Heart left ventricle (tissue), 16 donors: ENCODE measurements around the gene CCHCR1. TPM values are rescaled to one million over a fixed set of nuclear protein-coding genes. Genes with fewer than 3 reads are reported as not detected.
A peak's percentile ranks its signal among the peaks of the same experiment; 100 is the strongest.

Experiments
- ATAC-seq, 4 donors: fragments of 200-7000 bp; cut with Tn5 transposase; one replicate each; pipeline ENCODE4 v1.9.1; 2020 to 2022; ENCODE audit warnings: moderate library complexity in 4 of 4, mild to moderate bottlenecking in 3 of 4, moderate number of reproducible peaks in 1 of 4
- DNase-seq, 5 donors: peaks; one replicate each; pipeline ENCODE4 v3.0.0-alpha.2; 2020
- H3K27ac ChIP-seq, 12 donors: fragments of 200-600 bp; sonication (generic) in 4 of 12; one replicate each; pipeline versions ENCODE4 v1.5.0 to v1.8.0; 2016 to 2022; ENCODE audit warnings: mild to moderate bottlenecking in 2 of 12
- H3K27me3 ChIP-seq, 9 donors: fragments of 200-600 bp; sonication (generic) in 2 of 9; one replicate each; pipeline versions ENCODE4 v1.5.1 to v1.8.0; 2016 to 2022; ENCODE audit warnings: mild to moderate bottlenecking in 3 of 9
- H3K36me3 ChIP-seq, 9 donors: fragments of 200-600 bp; sonication (generic) in 2 of 9; one replicate each; pipeline versions ENCODE4 v1.5.0 to v1.8.0; 2018 to 2022; ENCODE audit warnings: mild to moderate bottlenecking in 2 of 9
- H3K4me1 ChIP-seq, 12 donors: fragments of 200-600 bp; sonication (generic) in 4 of 12; one replicate each; pipeline versions ENCODE4 v1.5.0 to v1.8.0; 2016 to 2022; ENCODE audit warnings: mild to moderate bottlenecking in 3 of 12
- H3K4me3 ChIP-seq, 12 donors: fragments of 200-600 bp; sonication (generic) in 4 of 12; one replicate each; pipeline versions ENCODE4 v1.5.0 to v1.8.0; 2017 to 2022; ENCODE audit warnings: mild to moderate bottlenecking in 9 of 12, moderate library complexity in 4 of 12
- H3K9me3 ChIP-seq, 12 donors: fragments of 200-600 bp; sonication (generic) in 4 of 12; one replicate each; pipeline versions ENCODE4 v1.5.0 to v1.8.0; 2016 to 2022; ENCODE audit warnings: mild to moderate bottlenecking in 1 of 12
- POLR2A ChIP-seq, 2 donors: fragments of 450-650 bp; IDR thresholded peaks; one replicate each; pipeline ENCODE4 v1.6.1; 2017; ENCODE audit warnings: antibody characterized with exemption in 2 of 2, mild to moderate bottlenecking in 2 of 2, moderate library complexity in 2 of 2
- WGBS, 4 donors: extraction: QIAGEN DNeasy Blood & Tissue Kit in 2 of 4; methylation state at CpG; one replicate each; pipeline versions ENCODE4 v1.1.5 to v1.1.7; 2013 to 2018; 5-methylcytosine and 5-hydroxymethylcytosine counted together
- intact Hi-C, 10 donors: fragments of 100-400 bp; cut with DNase I; formaldehyde crosslinking; loops; one replicate each; pipeline versions ENCODE4 v1.11.1 to v1.14.2; 2022
- polyA plus RNA-seq, 2 donors: library from polyadenylated mRNA; stranded (reverse); fragments of 200-250 nt; gene quantifications; one replicate each; pipeline ENCODE4 v1.2.3, GENCODE V29; 2013
- total RNA-seq, 9 donors: library from RNA; depleted of rRNA in 2 of 9; stranded (reverse); fragments of >200 nt in 2 of 9; fragmentation: NEBNext Ultra II Directional in 3 of 9; extraction: Animal tissue kit (Norgen Biotek cat#: 25700) in 3 of 9; gene quantifications; one replicate each; pipeline versions ENCODE4 v1.1.0 to v1.2.4, GENCODE V29; 2016 to 2023
- TF ChIP-seq, protein P1 (sequence below), 12 donors: fragments of 200-600 bp; sonication (generic) in 4 of 12; IDR thresholded peaks; one replicate each; pipeline versions ENCODE4 v1.5.0 to v1.8.0; 2018 to 2022; ENCODE audit warnings: antibody characterized with exemption in 12 of 12, mild to moderate bottlenecking in 5 of 12
- donor health status: ischemic (EF 13 %, LVEDD 7.1; RV severe dilation, severe dysfunction).
- donor health status: healthy with polysubstance abuse.
- donor health status: DM: no; HTN: yes; CAD: no.
- donor health status: DM: no; HTN: no; CAD: no.
- donor health status: ischemic (EF 25% LVEDD 6.9; RV normal size, moderate dysfunction).
- donor health status: ischemic (EF 25% LVEDD 5.7; RV mildly dilated, moderate dysfunction).
- donor health status: healthy.
- donor health status: DM: yes; HTN: yes; CAD: no.
- donor health status: ischemic (EF 35%, LVEDD 5.7; RV mildly dilated, moderate dysfunction).
- donor health status: nonischemic (EF 11% LVEDD 7.7; RV severe dilation, severe dysfunction).
- donor health status: DM: yes; HTN: yes; CAD: no.
- donor health status: PGD.
- donor health status: ischemic (EF 29% LVEDD 5.4; RV normal size, mild dysfunction).
- donor health status: nonischemic (EF 23%, LVEDD 6.1; RV moderate dilation, normal function).

Gene CCHCR1
- total and polyA plus RNA-seq, 11 donors = 6.0 to 16.4 (median 10.4) TPM

DNA sequence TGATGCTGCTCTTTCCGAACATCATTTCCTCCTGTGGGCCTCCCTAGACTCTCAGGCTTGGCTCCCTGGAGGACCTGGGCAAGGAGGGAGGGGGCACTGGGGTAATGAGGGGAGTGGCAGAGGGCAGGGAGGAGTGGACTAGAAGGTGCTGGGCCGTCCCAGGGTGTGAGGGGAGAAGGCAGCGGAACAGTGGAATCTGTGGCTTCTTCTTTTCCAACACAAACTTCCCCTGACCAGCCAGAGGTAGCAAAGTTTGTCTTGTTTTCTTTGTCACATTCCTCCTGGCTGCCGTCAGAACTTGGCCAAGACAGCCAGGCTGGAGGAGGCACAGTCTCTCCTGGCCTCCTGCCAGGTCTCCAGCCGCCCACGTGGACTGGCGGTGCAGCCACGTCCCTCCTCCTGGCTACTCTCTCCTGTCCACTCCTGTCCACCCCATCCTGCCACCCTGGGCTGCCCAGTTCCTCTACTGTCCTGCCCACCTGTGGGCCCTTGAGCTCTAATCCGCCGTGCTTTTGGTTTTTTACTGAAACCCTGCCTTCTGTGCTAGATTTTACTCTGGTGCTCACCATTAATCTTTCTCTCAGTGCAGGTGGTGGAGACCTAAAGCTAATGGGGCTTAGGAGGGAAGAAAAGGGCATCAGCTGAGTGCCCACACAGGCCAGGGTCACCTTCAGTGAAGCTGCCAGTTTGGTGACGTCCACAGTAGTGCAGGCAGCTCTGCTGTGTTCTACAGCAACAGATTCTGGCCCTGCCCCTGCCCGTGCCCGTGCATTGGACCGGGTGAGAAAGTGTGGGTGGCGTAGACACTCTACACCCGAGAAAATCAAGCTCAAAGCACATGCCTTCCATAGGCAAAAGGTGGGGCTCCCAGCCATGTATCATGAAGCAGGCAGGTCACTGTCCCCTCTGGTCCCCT lies 34.6 kb downstream of the CCHCR1 start:
- 35 to 38% (median 37%) methylated on average over 15 to 16 of the region's 16 CpGs for WGBS, 4 donors
- Histone ChIP-seq H3K27me3 (no peaks in the 10 kb centered on the region), H3K9me3 (no peaks in the 10 kb centered on the region), H3K36me3 (no peaks in the 10 kb centered on the region), H3K4me1 (peaks cover 12 to 58% (median 39%) of the 10 kb centered on the region in 12 donors), H3K27ac (peak overlapping the region; percentile 9 to 76 (median 66)), H3K4me3 (no peak overlapping the region)
- DNase-seq (peak; percentile 57 to 89 (median 84)), ATAC-seq (peak; percentile 64 to 78 (median 67))
- intact Hi-C loops = no loop called here
- TF ChIP-seq, protein P1, sequence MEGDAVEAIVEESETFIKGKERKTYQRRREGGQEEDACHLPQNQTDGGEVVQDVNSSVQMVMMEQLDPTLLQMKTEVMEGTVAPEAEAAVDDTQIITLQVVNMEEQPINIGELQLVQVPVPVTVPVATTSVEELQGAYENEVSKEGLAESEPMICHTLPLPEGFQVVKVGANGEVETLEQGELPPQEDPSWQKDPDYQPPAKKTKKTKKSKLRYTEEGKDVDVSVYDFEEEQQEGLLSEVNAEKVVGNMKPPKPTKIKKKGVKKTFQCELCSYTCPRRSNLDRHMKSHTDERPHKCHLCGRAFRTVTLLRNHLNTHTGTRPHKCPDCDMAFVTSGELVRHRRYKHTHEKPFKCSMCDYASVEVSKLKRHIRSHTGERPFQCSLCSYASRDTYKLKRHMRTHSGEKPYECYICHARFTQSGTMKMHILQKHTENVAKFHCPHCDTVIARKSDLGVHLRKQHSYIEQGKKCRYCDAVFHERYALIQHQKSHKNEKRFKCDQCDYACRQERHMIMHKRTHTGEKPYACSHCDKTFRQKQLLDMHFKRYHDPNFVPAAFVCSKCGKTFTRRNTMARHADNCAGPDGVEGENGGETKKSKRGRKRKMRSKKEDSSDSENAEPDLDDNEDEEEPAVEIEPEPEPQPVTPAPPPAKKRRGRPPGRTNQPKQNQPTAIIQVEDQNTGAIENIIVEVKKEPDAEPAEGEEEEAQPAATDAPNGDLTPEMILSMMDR (IDR thresholded peaks at IDR 0.05) = no peak
- no peak for TF ChIP-seq POLR2A (IDR thresholded peaks at IDR 0.05)

DNA sequence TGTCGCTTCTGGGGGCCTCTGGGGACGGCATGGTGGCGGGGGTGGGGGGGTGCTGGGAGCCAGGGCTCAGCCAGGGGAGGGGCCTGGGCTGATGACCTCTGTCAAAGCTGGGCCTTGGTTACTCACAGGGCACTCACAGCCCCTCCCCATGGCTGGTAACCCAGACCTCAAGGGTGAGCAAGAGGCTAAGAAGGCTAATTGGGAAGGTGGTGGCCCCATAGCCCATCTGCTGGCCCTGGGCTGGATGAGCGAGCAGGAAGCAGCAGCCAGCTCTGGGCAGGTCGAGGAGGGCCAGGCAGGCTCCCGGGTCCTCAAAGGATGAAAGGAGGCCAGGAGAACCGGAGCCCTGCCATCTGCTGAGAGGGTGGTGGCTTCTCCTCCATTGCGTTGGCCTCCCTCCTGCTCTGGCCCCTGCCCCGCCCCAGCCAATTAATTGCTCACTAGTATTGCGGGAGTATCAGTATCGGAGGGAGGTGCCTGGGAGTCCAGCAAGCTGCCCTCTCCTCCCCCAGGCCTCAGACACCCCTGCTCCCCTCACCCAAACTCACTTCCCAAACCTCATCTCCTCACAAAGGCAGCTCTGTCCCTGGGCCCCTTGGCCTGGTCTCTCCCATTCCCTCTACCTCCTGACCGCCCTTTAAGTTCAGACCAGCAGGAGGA lies 36.3 kb downstream of the CCHCR1 start:
- intact Hi-C loops = no loop called here
- Histone ChIP-seq H3K27ac (no peak overlapping the region), H3K9me3 (no peaks in the 10 kb centered on the region), H3K27me3 (no peaks in the 10 kb centered on the region), H3K4me1 (peaks cover 12 to 57% (median 39%) of the 10 kb centered on the region in 12 donors), H3K36me3 (no peaks in the 10 kb centered on the region), H3K4me3 (no peak overlapping the region)
- 89 to 95% (median 93%) methylated on average over 12 of the region's 12 CpGs for WGBS, 4 donors
- TF ChIP-seq, protein P1 (IDR thresholded peaks at IDR 0.05) = no peak
- TF ChIP-seq POLR2A (IDR thresholded peaks at IDR 0.05) = no peak
- peak in 1 of 5 donors; percentile 28 for DNase-seq
- ATAC-seq = no peak

DNA sequence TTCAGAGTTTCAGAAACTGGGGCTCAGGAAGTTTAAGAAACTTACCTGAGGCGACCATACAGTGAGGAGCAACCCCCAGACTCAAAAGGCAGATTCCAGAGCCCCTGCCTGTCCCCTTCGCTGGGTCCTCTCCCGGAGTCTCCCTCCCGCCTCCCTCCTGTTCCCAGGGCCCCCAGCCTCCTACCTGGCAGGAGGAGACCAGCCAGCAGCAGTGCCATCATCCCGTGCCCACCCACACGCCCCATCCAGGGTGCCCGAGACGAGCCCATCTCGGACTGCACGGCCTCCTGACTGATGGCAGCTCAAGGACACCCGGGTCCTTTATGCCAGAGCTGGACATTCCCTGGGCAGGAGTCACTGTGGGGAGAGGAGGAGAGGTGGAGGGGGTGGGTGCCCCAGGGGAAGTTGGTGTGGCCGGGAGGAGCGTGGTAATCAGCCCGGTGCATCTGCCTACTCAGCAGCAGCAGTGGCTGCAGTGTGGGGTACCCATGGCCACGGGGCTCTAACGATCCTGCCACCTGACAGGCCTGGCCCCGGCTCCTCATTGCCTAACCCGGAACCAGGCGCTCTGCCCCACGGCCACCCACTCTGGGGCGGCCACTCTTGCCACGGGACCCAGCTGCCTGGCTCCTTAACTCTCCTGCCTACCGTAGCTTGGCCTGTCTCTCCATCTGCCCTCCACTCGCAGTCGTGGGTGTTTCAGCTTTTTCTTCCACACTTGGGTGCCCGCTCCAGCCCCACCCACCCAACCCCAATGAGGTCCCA lies 37.3 kb downstream of the CCHCR1 start, which contains the start of gene CDSN:
TSS of gene CDSN (minus strand) at position 296 of the 765 bp plus-strand sequence. CDS start at position 269, 27 bp downstream.
- peaks cover 10 to 55% (median 35%) of the 10 kb centered on the region in 12 donors for H3K4me1 ChIP-seq
- TF ChIP-seq, protein P1 (IDR thresholded peaks at IDR 0.05) = no peak
- no peak for TF ChIP-seq POLR2A (IDR thresholded peaks at IDR 0.05)
- DNase-seq (peak in 1 of 5 donors; percentile 62), ATAC-seq (no peak)
- H3K36me3 ChIP-seq = no peaks in the 10 kb centered on the region
- no peak within 1 kb of the TSS for H3K27ac ChIP-seq
- no peaks in the 10 kb centered on the region for H3K27me3 ChIP-seq
- no peak within 1 kb of the TSS for H3K4me3 ChIP-seq
- intact Hi-C loops = no loop called here
- H3K9me3 ChIP-seq = no peaks in the 10 kb centered on the region
- WGBS, 4 donors = 89 to 91% (median 90%) methylated on average over 24 to 26 of the region's 26 CpGs
